HG02981 (cell line): ENCODE measurements around the gene HSP90AB1.

Experiments used
- ATAC-seq: cut with Tn5 transposase; IDR thresholded peaks from one replicate; pipeline ENCODE4 v1.9.1; 2021; ENCODE audit warnings: mild to moderate bottlenecking, moderate library complexity; ENCODE audit not compliant: unreplicated experiment

HSP90AB1 gene

GRCh38 chr6:44265007-44265721 lies 18.3 kb downstream of the HSP90AB1 start, which contains the start of gene NFKBIE:
TSS of gene NFKBIE (minus strand) at chr6:44265551. CDS start at chr6:44265346, 205 bp downstream.
- ATAC-seq: peak; percentile 33

- ATAC-seq: no peak
These were observed 18.9 kb downstream of the HSP90AB1 start for GRCh38 chr6:44265722-44266233.

GRCh38 chr6:44266347-44266746 lies 19.4 kb downstream of the HSP90AB1 start:
- ATAC-seq: peak; percentile 33

- ATAC-seq: no peak
These were observed 20.4 kb downstream of the HSP90AB1 start for GRCh38 chr6:44267252-44267651.

- ATAC-seq: no peak
These were observed 21.3 kb downstream of the HSP90AB1 start for GRCh38 chr6:44268095-44268628.

- no peak for ATAC-seq
These were observed 22.4 kb downstream of the HSP90AB1 start for GRCh38 chr6:44269178-44269920.

- no peak for ATAC-seq
These were observed 23.1 kb downstream of the HSP90AB1 start, which contains the start of gene TMEM151B for GRCh38 chr6:44269921-44270525. TSS of gene TMEM151B (plus strand) at chr6:44270450. CDS start at chr6:44270743, 293 bp downstream.

- no peak for ATAC-seq
These were observed 23.9 kb downstream of the HSP90AB1 start for GRCh38 chr6:44270526-44271405.

GRCh38 chr6:44271406-44271723 lies 24.5 kb downstream of the HSP90AB1 start:
- no peak for ATAC-seq

GRCh38 chr6:44271914-44272313 lies 25.0 kb downstream of the HSP90AB1 start:
- ATAC-seq: no peak

GRCh38 chr6:44272529-44272928 lies 25.6 kb downstream of the HSP90AB1 start:
- ATAC-seq: no peak

- no peak for ATAC-seq
These were observed 26.2 kb downstream of the HSP90AB1 start for GRCh38 chr6:44272999-44273566.

GRCh38 chr6:44273617-44274016 lies 26.7 kb downstream of the HSP90AB1 start:
- no peak for ATAC-seq

GRCh38 chr6:44275271-44275748 lies 28.4 kb downstream of the HSP90AB1 start:
- ATAC-seq: no peak

GRCh38 chr6:44275749-44276648 lies 29.1 kb downstream of the HSP90AB1 start:
- ATAC-seq: no peak

GRCh38 chr6:44276667-44277640 lies 30.1 kb downstream of the HSP90AB1 start:
- ATAC-seq: no peak

GRCh38 chr6:44277763-44278162 lies 30.9 kb downstream of the HSP90AB1 start:
- no peak for ATAC-seq

GRCh38 chr6:44278315-44278714 lies 31.4 kb downstream of the HSP90AB1 start:
- no peak for ATAC-seq
